Measurements from ENCODE around the gene MRPS10.
A peak's percentile ranks its signal among the peaks of the same experiment; 100 is the strongest.

The MRPS10 gene

GRCh38 chr6:42199106-42199981 is 18.3 kb downstream of the MRPS10 start:
- H3K4me2 ChIP-seq (ENCODE audit: low read length), result no peak overlapping the region

GRCh38 chr6:42197555-42198362 is 19.9 kb downstream of the MRPS10 start:
- no peak overlapping the region for H3K9ac ChIP-seq (ENCODE audit: low read length)
- H2AFZ ChIP-seq (ENCODE audit: low read depth, low read length), result no peak overlapping the region
- H4K20me1 ChIP-seq (ENCODE audit: insufficient read depth, low read length), result no peaks in the 10 kb centered on the region
- no peaks in the 10 kb centered on the region for H3K79me2 ChIP-seq (ENCODE audit: low read length)
- H3K36me3 ChIP-seq (replicated peaks; ENCODE audit: low read depth, low read length), result peaks cover 27% of the 10 kb centered on the region
- no peak overlapping the region for H3K27ac ChIP-seq (ENCODE audit: low read length)
- H3K4me3 ChIP-seq (ENCODE audit: low read length), result no peak overlapping the region
- no peaks in the 10 kb centered on the region for H3K27me3 ChIP-seq (ENCODE audit: low read depth, low read length)
- no peak overlapping the region for H3K4me2 ChIP-seq (ENCODE audit: low read length)
- no peaks in the 10 kb centered on the region for H3K9me3 ChIP-seq (ENCODE audit: insufficient read depth, low read length)
- peaks cover 38% of the 10 kb centered on the region for H3K4me1 ChIP-seq (ENCODE audit: low read length)
- TF ChIP-seq CTCF (IDR thresholded peaks at IDR 0.05; ENCODE audit: low read depth, low read length) (no peak), EZH2phosphoT487 (IDR thresholded peaks at IDR 0.05; ENCODE audit: low read depth) (no peak)

More at GRCh38 chr6:42199106-42199981, 18.3 kb downstream of the MRPS10 start:
- Histone ChIP-seq H3K4me3 (ENCODE audit: low read length) (no peak overlapping the region), H2AFZ (ENCODE audit: low read depth, low read length) (no peak overlapping the region), H3K36me3 (replicated peaks; ENCODE audit: low read depth, low read length) (peaks cover 35% of the 10 kb centered on the region), H3K9me3 (ENCODE audit: insufficient read depth, low read length) (no peaks in the 10 kb centered on the region), H3K79me2 (ENCODE audit: low read length) (no peaks in the 10 kb centered on the region), H3K27ac (ENCODE audit: low read length) (no peak overlapping the region), H3K9ac (ENCODE audit: low read length) (no peak overlapping the region), H4K20me1 (ENCODE audit: insufficient read depth, low read length) (no peaks in the 10 kb centered on the region), H3K27me3 (ENCODE audit: low read depth, low read length) (no peaks in the 10 kb centered on the region), H3K4me1 (ENCODE audit: low read length) (peaks cover 26% of the 10 kb centered on the region)
- TF ChIP-seq CTCF (IDR thresholded peaks at IDR 0.05; ENCODE audit: low read depth, low read length) (no peak), EZH2phosphoT487 (IDR thresholded peaks at IDR 0.05; ENCODE audit: low read depth) (no peak)

GRCh38 chr6:42195415-42195814 is 22.2 kb downstream of the MRPS10 start:
- H2AFZ ChIP-seq (ENCODE audit: low read depth, low read length), result no peak overlapping the region
- H3K9ac ChIP-seq (ENCODE audit: low read length), result no peak overlapping the region
- TF ChIP-seq EZH2phosphoT487 (IDR thresholded peaks at IDR 0.05; ENCODE audit: low read depth), result no peak
- TF ChIP-seq CTCF (IDR thresholded peaks at IDR 0.05; ENCODE audit: low read depth, low read length), result no peak
- H3K4me1 ChIP-seq (ENCODE audit: low read length), result peaks cover 46% of the 10 kb centered on the region
- 0 out of 2 replicates have a peak overlapping the region, but pooled peaks have one; percentile 5 for H3K4me3 ChIP-seq (ENCODE audit: low read length)
- H3K36me3 ChIP-seq (replicated peaks; ENCODE audit: low read depth, low read length), result peaks cover 17% of the 10 kb centered on the region
- no peaks in the 10 kb centered on the region for H3K79me2 ChIP-seq (ENCODE audit: low read length)
- H3K9me3 ChIP-seq (ENCODE audit: insufficient read depth, low read length), result no peaks in the 10 kb centered on the region
- no peaks in the 10 kb centered on the region for H4K20me1 ChIP-seq (ENCODE audit: insufficient read depth, low read length)
- peak overlapping the region; percentile 37 for H3K27ac ChIP-seq (ENCODE audit: low read length)
- no peaks in the 10 kb centered on the region for H3K27me3 ChIP-seq (ENCODE audit: low read depth, low read length)
- H3K4me2 ChIP-seq (ENCODE audit: low read length), result peak overlapping the region; percentile 37

- Histone ChIP-seq H3K36me3 (replicated peaks; ENCODE audit: low read depth, low read length) (peaks cover 4% of the 10 kb centered on the region), H3K9ac (ENCODE audit: low read length) (no peak overlapping the region), H4K20me1 (ENCODE audit: insufficient read depth, low read length) (no peaks in the 10 kb centered on the region), H3K27me3 (ENCODE audit: low read depth, low read length) (no peaks in the 10 kb centered on the region), H2AFZ (ENCODE audit: low read depth, low read length) (no peak overlapping the region), H3K4me2 (ENCODE audit: low read length) (peak overlapping the region; percentile 44), H3K9me3 (ENCODE audit: insufficient read depth, low read length) (no peaks in the 10 kb centered on the region), H3K4me3 (ENCODE audit: low read length) (no peak overlapping the region), H3K27ac (ENCODE audit: low read length) (no peak overlapping the region), H3K79me2 (ENCODE audit: low read length) (no peaks in the 10 kb centered on the region), H3K4me1 (ENCODE audit: low read length) (peaks cover 35% of the 10 kb centered on the region)
- TF ChIP-seq CTCF (IDR thresholded peaks at IDR 0.05; ENCODE audit: low read depth, low read length) (no peak), EZH2phosphoT487 (IDR thresholded peaks at IDR 0.05; ENCODE audit: low read depth) (no peak)
Measured at GRCh38 chr6:42194056-42194455, 23.6 kb downstream of the MRPS10 start.
